SK-N-SH treated with all-trans-retinoic acid at 6 μM for 48 hours (cell line): Measurements from ENCODE around the gene AGAP3.

Experiments used
- ATAC-seq: fragments of 200-7000 bp; cut with Tn5 transposase; 3 replicates; pipeline ENCODE4 v1.9.1; 2020; ENCODE audit warnings: mild to moderate bottlenecking, moderate library complexity
- CSDC2 ChIP-seq: fragments of 250-450 bp; sonication (Bioruptor Pico); IDR thresholded peaks from 2 replicates; pipeline ENCODE4 v1.5.0; 2020; ENCODE audit warnings: mild to moderate bottlenecking, moderate library complexity
- CSRNP3 ChIP-seq: fragments of 250-450 bp; sonication (Bioruptor Pico); IDR thresholded peaks from 2 replicates; pipeline ENCODE4 v1.5.1; 2021; ENCODE audit warnings: mild to moderate bottlenecking, moderate library complexity
- ESRRG ChIP-seq: fragments of 250-450 bp; sonication (Bioruptor Pico); IDR thresholded peaks from 2 replicates; pipeline ENCODE4 v1.6.1; 2021; ENCODE audit warnings: mild to moderate bottlenecking
- GLIS3 ChIP-seq: fragments of 250-450 bp; sonication (Bioruptor Pico); IDR thresholded peaks from 2 replicates; pipeline ENCODE4 v1.5.0; 2020; ENCODE audit warnings: mild to moderate bottlenecking, moderate library complexity
- ISL1 ChIP-seq: fragments of 250-450 bp; sonication (Bioruptor Pico); IDR thresholded peaks from 2 replicates; pipeline ENCODE4 v2.1.2; 2022; ENCODE audit warnings: mild to moderate bottlenecking, moderate library complexity
- POU6F1 ChIP-seq: fragments of 250-450 bp; sonication (Bioruptor Pico); IDR thresholded peaks from 2 replicates; pipeline ENCODE4 v1.8.0; 2021; ENCODE audit warnings: low read depth, mild to moderate bottlenecking, moderate library complexity, borderline replicate concordance
- PPARA ChIP-seq: fragments of 250-450 bp; sonication (Bioruptor Pico); IDR thresholded peaks from 2 replicates; pipeline ENCODE4 v1.5.0; 2020; ENCODE audit warnings: mild to moderate bottlenecking, borderline replicate concordance
- SNAI2 ChIP-seq: fragments of 250-450 bp; sonication (Bioruptor Pico); IDR thresholded peaks from 2 replicates; pipeline ENCODE4 v1.5.0; 2020; ENCODE audit warnings: mild to moderate bottlenecking, moderate library complexity
- TCF4 ChIP-seq: fragments of 250-450 bp; sonication (Bioruptor Pico); IDR thresholded peaks from 2 replicates; pipeline ENCODE4 v1.8.0; 2021; ENCODE audit warnings: mild to moderate bottlenecking, moderate library complexity, borderline replicate concordance
- TOX ChIP-seq: fragments of 250-450 bp; sonication (Bioruptor Pico); IDR thresholded peaks from 2 replicates; pipeline ENCODE4 v1.8.0; 2021; ENCODE audit warnings: mild to moderate bottlenecking, moderate library complexity, borderline replicate concordance
- ZC3H10 ChIP-seq: fragments of 250-450 bp; sonication (Bioruptor Pico); IDR thresholded peaks from 2 replicates; pipeline ENCODE4 v1.5.1; 2021; ENCODE audit warnings: mild to moderate bottlenecking, moderate library complexity
- ZFP3 ChIP-seq: fragments of 250-450 bp; sonication (Bioruptor Pico); IDR thresholded peaks from 2 replicates; pipeline ENCODE4 v1.5.0; 2020; ENCODE audit warnings: mild to moderate bottlenecking, moderate library complexity
- ZFP30 ChIP-seq: fragments of 450-650 bp; formaldehyde crosslinking; IDR thresholded peaks from 2 replicates; pipeline ENCODE4 v1.5.0; 2022; ENCODE audit warnings: mild to moderate bottlenecking, moderate library complexity
- ZNF70 ChIP-seq: fragments of 450-650 bp; formaldehyde crosslinking; IDR thresholded peaks from 2 replicates; pipeline ENCODE4 v1.5.0; 2020; ENCODE audit warnings: mild to moderate bottlenecking, moderate library complexity
- ZNF8 ChIP-seq: fragments of 450-650 bp; formaldehyde crosslinking; IDR thresholded peaks from 2 replicates; pipeline ENCODE4 v1.5.0; 2020; ENCODE audit warnings: mild to moderate bottlenecking, moderate library complexity
- TF ChIP-seq, protein P1 (sequence below): fragments of 250-450 bp; sonication (Bioruptor Pico); IDR thresholded peaks from 2 replicates; pipeline ENCODE4 v1.5.0; 2020; ENCODE audit warnings: mild to moderate bottlenecking, moderate library complexity
- TF ChIP-seq, protein P2 (sequence below): fragments of 250-450 bp; sonication (Bioruptor Pico); IDR thresholded peaks from 2 replicates; pipeline ENCODE4 v1.5.1; 2020; ENCODE audit warnings: low read depth, mild to moderate bottlenecking, moderate library complexity

Gene AGAP3

GRCh38 chr7:151187409-151188251 lies 101.4 kb downstream of the AGAP3 start (continued):
- no peak for TF ChIP-seq CSRNP3 (CRISPR knock-in tag)
- TF ChIP-seq TOX (CRISPR knock-in tag): no peak
- TF ChIP-seq SNAI2: no peak
- TF ChIP-seq ZFP30: no peak
- no peak for TF ChIP-seq TCF4 (CRISPR knock-in tag)
- TF ChIP-seq, all 23 proteins: peak for 0

DNA sequence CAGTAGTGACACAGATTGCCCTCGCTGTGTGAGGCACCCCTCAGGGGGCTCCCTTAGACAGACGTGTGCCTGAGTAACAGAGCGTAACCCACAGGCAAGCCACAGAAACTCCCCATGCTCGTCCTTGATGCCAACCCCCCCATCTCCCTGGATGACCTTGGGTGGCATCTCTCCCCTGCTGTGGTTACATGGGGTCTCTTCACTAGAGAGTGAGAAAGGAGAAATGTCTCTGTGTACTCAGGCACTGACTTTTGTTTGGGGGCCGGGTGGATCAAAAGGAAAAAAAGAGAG lies 101.9 kb downstream of the AGAP3 start:
- ATAC-seq: no peak
- TF ChIP-seq ZFP3 (CRISPR knock-in tag) (no peak), PPARA (CRISPR knock-in tag) (no peak), ZC3H10 (CRISPR knock-in tag) (no peak), SNAI2 (no peak), CSRNP3 (CRISPR knock-in tag) (no peak), ZFP30 (no peak), CSDC2 (no peak), ESRRG (CRISPR knock-in tag) (no peak), ZNF8 (CRISPR knock-in tag) (no peak), ZNF70 (CRISPR knock-in tag) (no peak), ISL1 (CRISPR knock-in tag) (no peak)
- TF ChIP-seq, protein P1, sequence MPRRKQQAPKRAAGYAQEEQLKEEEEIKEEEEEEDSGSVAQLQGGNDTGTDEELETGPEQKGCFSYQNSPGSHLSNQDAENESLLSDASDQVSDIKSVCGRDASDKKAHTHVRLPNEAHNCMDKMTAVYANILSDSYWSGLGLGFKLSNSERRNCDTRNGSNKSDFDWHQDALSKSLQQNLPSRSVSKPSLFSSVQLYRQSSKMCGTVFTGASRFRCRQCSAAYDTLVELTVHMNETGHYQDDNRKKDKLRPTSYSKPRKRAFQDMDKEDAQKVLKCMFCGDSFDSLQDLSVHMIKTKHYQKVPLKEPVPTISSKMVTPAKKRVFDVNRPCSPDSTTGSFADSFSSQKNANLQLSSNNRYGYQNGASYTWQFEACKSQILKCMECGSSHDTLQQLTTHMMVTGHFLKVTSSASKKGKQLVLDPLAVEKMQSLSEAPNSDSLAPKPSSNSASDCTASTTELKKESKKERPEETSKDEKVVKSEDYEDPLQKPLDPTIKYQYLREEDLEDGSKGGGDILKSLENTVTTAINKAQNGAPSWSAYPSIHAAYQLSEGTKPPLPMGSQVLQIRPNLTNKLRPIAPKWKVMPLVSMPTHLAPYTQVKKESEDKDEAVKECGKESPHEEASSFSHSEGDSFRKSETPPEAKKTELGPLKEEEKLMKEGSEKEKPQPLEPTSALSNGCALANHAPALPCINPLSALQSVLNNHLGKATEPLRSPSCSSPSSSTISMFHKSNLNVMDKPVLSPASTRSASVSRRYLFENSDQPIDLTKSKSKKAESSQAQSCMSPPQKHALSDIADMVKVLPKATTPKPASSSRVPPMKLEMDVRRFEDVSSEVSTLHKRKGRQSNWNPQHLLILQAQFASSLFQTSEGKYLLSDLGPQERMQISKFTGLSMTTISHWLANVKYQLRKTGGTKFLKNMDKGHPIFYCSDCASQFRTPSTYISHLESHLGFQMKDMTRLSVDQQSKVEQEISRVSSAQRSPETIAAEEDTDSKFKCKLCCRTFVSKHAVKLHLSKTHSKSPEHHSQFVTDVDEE (CRISPR knock-in tag): no peak

DNA sequence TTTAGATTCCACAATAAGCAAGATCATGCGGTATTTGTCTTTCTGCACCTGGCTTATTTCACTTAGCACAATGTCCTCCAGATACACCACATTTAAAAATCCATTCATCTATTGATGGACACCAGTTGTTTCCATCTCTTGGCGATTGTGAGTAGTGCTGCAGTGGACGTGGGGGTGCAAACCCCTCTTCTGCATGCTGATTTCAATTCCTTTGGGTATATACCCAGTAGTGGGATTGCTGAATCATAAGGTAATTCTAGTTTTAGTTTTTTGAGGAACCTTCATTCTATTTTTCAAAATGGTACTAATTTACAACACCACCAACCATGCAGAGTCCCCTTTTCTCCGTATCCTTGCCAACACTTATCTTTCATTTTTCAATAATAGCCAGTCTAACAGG lies 102.8 kb downstream of the AGAP3 start:
- TF ChIP-seq, protein P2, sequence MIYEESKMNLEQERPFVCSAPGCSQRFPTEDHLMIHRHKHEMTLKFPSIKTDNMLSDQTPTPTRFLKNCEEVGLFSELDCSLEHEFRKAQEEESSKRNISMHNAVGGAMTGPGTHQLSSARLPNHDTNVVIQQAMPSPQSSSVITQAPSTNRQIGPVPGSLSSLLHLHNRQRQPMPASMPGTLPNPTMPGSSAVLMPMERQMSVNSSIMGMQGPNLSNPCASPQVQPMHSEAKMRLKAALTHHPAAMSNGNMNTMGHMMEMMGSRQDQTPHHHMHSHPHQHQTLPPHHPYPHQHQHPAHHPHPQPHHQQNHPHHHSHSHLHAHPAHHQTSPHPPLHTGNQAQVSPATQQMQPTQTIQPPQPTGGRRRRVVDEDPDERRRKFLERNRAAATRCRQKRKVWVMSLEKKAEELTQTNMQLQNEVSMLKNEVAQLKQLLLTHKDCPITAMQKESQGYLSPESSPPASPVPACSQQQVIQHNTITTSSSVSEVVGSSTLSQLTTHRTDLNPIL: no peak
- TF ChIP-seq CSRNP3 (CRISPR knock-in tag): no peak
- ATAC-seq: no peak

DNA sequence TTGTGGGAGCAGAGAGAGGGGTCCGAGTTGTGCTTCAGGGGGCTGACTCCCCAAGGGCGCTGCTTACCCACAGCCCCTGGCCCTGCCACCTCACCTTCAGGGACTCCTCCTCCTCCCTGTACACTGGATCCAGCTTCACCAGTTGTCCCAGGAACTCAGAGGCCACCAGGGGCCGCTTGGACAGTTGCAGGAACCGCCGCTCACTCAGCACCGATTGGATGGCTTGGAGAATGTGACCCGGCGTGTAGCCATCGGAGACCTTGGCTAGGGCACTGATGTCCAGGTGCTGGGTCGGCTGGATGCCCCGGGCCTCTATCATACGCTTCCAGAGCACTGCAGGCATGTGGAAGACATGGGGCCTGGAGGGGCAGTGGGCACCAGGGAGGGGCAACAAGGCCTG lies 105.3 kb downstream of the AGAP3 start:
- no peak for TF ChIP-seq POU6F1 (CRISPR knock-in tag)
- no peak for TF ChIP-seq ZNF70 (CRISPR knock-in tag)
- no peak for TF ChIP-seq ZFP30
- no peak for TF ChIP-seq GLIS3
- TF ChIP-seq CSRNP3 (CRISPR knock-in tag): no peak
- no peak for TF ChIP-seq PPARA (CRISPR knock-in tag)
- ATAC-seq: no peak
